ENCODE data around the gene MEMO1. TPM values are rescaled to one million over a fixed set of nuclear protein-coding genes. Genes with fewer than 3 reads are reported as not detected.
"Not testable (repeated sequence)": the region's sequence is repeated elsewhere in the genome, so short reads cannot be mapped to it uniquely, and the experiment has no call there.

The MEMO1 gene
- total and polyA plus RNA-seq, 2 donors: 39.9 to 62.0 TPM

GRCh38 chr2:31863015-31863656 is 147.7 kb downstream of the MEMO1 start:
- not testable (repeated sequence) for H3K4me3 ChIP-seq (ENCODE audit: low read length in 2 of 2); H3K9me3 ChIP-seq (ENCODE audit: control insufficient read depth in 2 of 2, insufficient read depth in 1 of 2, low read length in 1 of 2); DNase-seq (ENCODE audit: low read depth in 6 of 9, low spot score in 9 of 9); H3K4me1 ChIP-seq (ENCODE audit: control insufficient read depth in 2 of 2, insufficient read depth in 2 of 2, low read length in 2 of 2); H3K36me3 ChIP-seq (ENCODE audit: control insufficient read depth in 2 of 2, insufficient read depth in 2 of 2, low read length in 1 of 2); H3K27ac ChIP-seq (ENCODE audit: low read depth in 1 of 2, low read length in 1 of 2); H3K27me3 ChIP-seq (ENCODE audit: control insufficient read depth in 2 of 2, insufficient read depth in 1 of 2, low read length in 1 of 2)
- WGBS: 97% methylated on average over 9 of the region's 9 CpGs

GRCh38 chr2:31859959-31860358 is 150.8 kb downstream of the MEMO1 start:
- 97% methylated on average over 2 of the region's 2 CpGs for WGBS

GRCh38 chr2:31853521-31853920 is 157.3 kb downstream of the MEMO1 start:
- H3K9me3 ChIP-seq (ENCODE audit: control insufficient read depth in 2 of 2, insufficient read depth in 1 of 2, low read length in 1 of 2): no peaks in the 10 kb centered on the region
- H3K27ac ChIP-seq (ENCODE audit: low read depth in 1 of 2, low read length in 1 of 2): no peak overlapping the region
- peaks cover 0 to 2% of the 10 kb centered on the region in 2 donors for H3K36me3 ChIP-seq (ENCODE audit: control insufficient read depth in 2 of 2, insufficient read depth in 2 of 2, low read length in 1 of 2)
- H3K4me3 ChIP-seq (ENCODE audit: low read length in 2 of 2): no peak overlapping the region
- no peaks in the 10 kb centered on the region for H3K4me1 ChIP-seq (ENCODE audit: control insufficient read depth in 2 of 2, insufficient read depth in 2 of 2, low read length in 2 of 2)
- DNase-seq (ENCODE audit: low read depth in 6 of 9, low spot score in 9 of 9): no peak
- no peaks in the 10 kb centered on the region for H3K27me3 ChIP-seq (ENCODE audit: control insufficient read depth in 2 of 2, insufficient read depth in 1 of 2, low read length in 1 of 2)

More at GRCh38 chr2:31859959-31860358, 150.8 kb downstream of the MEMO1 start:
- H3K9me3 ChIP-seq (ENCODE audit: control insufficient read depth in 2 of 2, insufficient read depth in 1 of 2, low read length in 1 of 2): no peaks in the 10 kb centered on the region
- H3K36me3 ChIP-seq (ENCODE audit: control insufficient read depth in 2 of 2, insufficient read depth in 2 of 2, low read length in 1 of 2): no peaks in the 10 kb centered on the region
- no peak for DNase-seq (ENCODE audit: low read depth in 6 of 9, low spot score in 9 of 9)
- H3K27ac ChIP-seq (ENCODE audit: low read depth in 1 of 2, low read length in 1 of 2): no peak overlapping the region
- H3K4me1 ChIP-seq (ENCODE audit: control insufficient read depth in 2 of 2, insufficient read depth in 2 of 2, low read length in 2 of 2): no peaks in the 10 kb centered on the region
- no peaks in the 10 kb centered on the region for H3K27me3 ChIP-seq (ENCODE audit: control insufficient read depth in 2 of 2, insufficient read depth in 1 of 2, low read length in 1 of 2)
- no peak overlapping the region for H3K4me3 ChIP-seq (ENCODE audit: low read length in 2 of 2)

- not testable (repeated sequence) for H3K4me1 ChIP-seq (ENCODE audit: control insufficient read depth in 2 of 2, insufficient read depth in 2 of 2, low read length in 2 of 2); H3K27ac ChIP-seq (ENCODE audit: low read depth in 1 of 2, low read length in 1 of 2); H3K27me3 ChIP-seq (ENCODE audit: control insufficient read depth in 2 of 2, insufficient read depth in 1 of 2, low read length in 1 of 2); H3K36me3 ChIP-seq (ENCODE audit: control insufficient read depth in 2 of 2, insufficient read depth in 2 of 2, low read length in 1 of 2); H3K4me3 ChIP-seq (ENCODE audit: low read length in 2 of 2); DNase-seq (ENCODE audit: low read depth in 6 of 9, low spot score in 9 of 9); H3K9me3 ChIP-seq (ENCODE audit: control insufficient read depth in 2 of 2, insufficient read depth in 1 of 2, low read length in 1 of 2)
- 79% methylated on average over 4 of the region's 5 CpGs for WGBS
Observed at GRCh38 chr2:31842150-31842549, 168.7 kb downstream of the MEMO1 start.

GRCh38 chr2:31835450-31835849 is 175.4 kb downstream of the MEMO1 start:
- no peak for DNase-seq (ENCODE audit: low read depth in 6 of 9, low spot score in 9 of 9)
- Histone ChIP-seq H3K27me3 (ENCODE audit: control insufficient read depth in 2 of 2, insufficient read depth in 1 of 2, low read length in 1 of 2) (no peaks in the 10 kb centered on the region), H3K36me3 (ENCODE audit: control insufficient read depth in 2 of 2, insufficient read depth in 2 of 2, low read length in 1 of 2) (no peaks in the 10 kb centered on the region), H3K4me1 (ENCODE audit: control insufficient read depth in 2 of 2, insufficient read depth in 2 of 2, low read length in 2 of 2) (no peaks in the 10 kb centered on the region), H3K9me3 (ENCODE audit: control insufficient read depth in 2 of 2, insufficient read depth in 1 of 2, low read length in 1 of 2) (peaks cover 0 to under 1% of the 10 kb centered on the region in 2 donors), H3K27ac (ENCODE audit: low read depth in 1 of 2, low read length in 1 of 2) (no peak overlapping the region), H3K4me3 (ENCODE audit: low read length in 2 of 2) (no peak overlapping the region)
- 100% methylated on average over 1 of the region's 1 CpG for WGBS

- Histone ChIP-seq H3K4me3 (ENCODE audit: low read length in 2 of 2) (no peak overlapping the region), H3K27me3 (ENCODE audit: control insufficient read depth in 2 of 2, insufficient read depth in 1 of 2, low read length in 1 of 2) (no peaks in the 10 kb centered on the region), H3K27ac (ENCODE audit: low read depth in 1 of 2, low read length in 1 of 2) (no peak overlapping the region), H3K4me1 (ENCODE audit: control insufficient read depth in 2 of 2, insufficient read depth in 2 of 2, low read length in 2 of 2) (no peaks in the 10 kb centered on the region), H3K9me3 (ENCODE audit: control insufficient read depth in 2 of 2, insufficient read depth in 1 of 2, low read length in 1 of 2) (peaks cover 0 to 3% of the 10 kb centered on the region in 2 donors), H3K36me3 (ENCODE audit: control insufficient read depth in 2 of 2, insufficient read depth in 2 of 2, low read length in 1 of 2) (no peaks in the 10 kb centered on the region)
- WGBS: 95% methylated on average over 5 of the region's 5 CpGs
- DNase-seq (ENCODE audit: low read depth in 6 of 9, low spot score in 9 of 9): no peak
Observed at GRCh38 chr2:31832363-31832762, 178.4 kb downstream of the MEMO1 start.

GRCh38 chr2:31831585-31831984 is 179.2 kb downstream of the MEMO1 start:
- H3K4me1 ChIP-seq (ENCODE audit: control insufficient read depth in 2 of 2, insufficient read depth in 2 of 2, low read length in 2 of 2): no peaks in the 10 kb centered on the region
- DNase-seq (ENCODE audit: low read depth in 6 of 9, low spot score in 9 of 9): no peak
- 97% methylated on average over 2 of the region's 2 CpGs for WGBS
- H3K4me3 ChIP-seq (ENCODE audit: low read length in 2 of 2): no peak overlapping the region
- H3K27ac ChIP-seq (ENCODE audit: low read depth in 1 of 2, low read length in 1 of 2): no peak overlapping the region
- peaks cover 0 to 3% of the 10 kb centered on the region in 2 donors for H3K9me3 ChIP-seq (ENCODE audit: control insufficient read depth in 2 of 2, insufficient read depth in 1 of 2, low read length in 1 of 2)
- H3K27me3 ChIP-seq (ENCODE audit: control insufficient read depth in 2 of 2, insufficient read depth in 1 of 2, low read length in 1 of 2): no peaks in the 10 kb centered on the region
- H3K36me3 ChIP-seq (ENCODE audit: control insufficient read depth in 2 of 2, insufficient read depth in 2 of 2, low read length in 1 of 2): no peaks in the 10 kb centered on the region

GRCh38 chr2:31828891-31829290 is 181.9 kb downstream of the MEMO1 start:
- no peaks in the 10 kb centered on the region for H3K4me1 ChIP-seq (ENCODE audit: control insufficient read depth in 2 of 2, insufficient read depth in 2 of 2, low read length in 2 of 2)
- no peaks in the 10 kb centered on the region for H3K27me3 ChIP-seq (ENCODE audit: control insufficient read depth in 2 of 2, insufficient read depth in 1 of 2, low read length in 1 of 2)
- H3K36me3 ChIP-seq (ENCODE audit: control insufficient read depth in 2 of 2, insufficient read depth in 2 of 2, low read length in 1 of 2): no peaks in the 10 kb centered on the region
- WGBS: 85% methylated on average over 2 of the region's 2 CpGs
- H3K4me3 ChIP-seq (ENCODE audit: low read length in 2 of 2): no peak overlapping the region
- DNase-seq (ENCODE audit: low read depth in 6 of 9, low spot score in 9 of 9): no peak
- peaks cover 0 to 3% of the 10 kb centered on the region in 2 donors for H3K9me3 ChIP-seq (ENCODE audit: control insufficient read depth in 2 of 2, insufficient read depth in 1 of 2, low read length in 1 of 2)
- no peak overlapping the region for H3K27ac ChIP-seq (ENCODE audit: low read depth in 1 of 2, low read length in 1 of 2)

GRCh38 chr2:31823558-31823957 is 187.2 kb downstream of the MEMO1 start:
- 96% methylated on average over 11 of the region's 11 CpGs for WGBS
- H3K27ac ChIP-seq (ENCODE audit: low read depth in 1 of 2, low read length in 1 of 2): no peak overlapping the region
- no peak overlapping the region for H3K4me3 ChIP-seq (ENCODE audit: low read length in 2 of 2)
- H3K27me3 ChIP-seq (ENCODE audit: control insufficient read depth in 2 of 2, insufficient read depth in 1 of 2, low read length in 1 of 2): no peaks in the 10 kb centered on the region
- no peaks in the 10 kb centered on the region for H3K36me3 ChIP-seq (ENCODE audit: control insufficient read depth in 2 of 2, insufficient read depth in 2 of 2, low read length in 1 of 2)
- peaks cover 0 to 21% of the 10 kb centered on the region in 2 donors for H3K9me3 ChIP-seq (ENCODE audit: control insufficient read depth in 2 of 2, insufficient read depth in 1 of 2, low read length in 1 of 2)
- DNase-seq (ENCODE audit: low read depth in 6 of 9, low spot score in 9 of 9): no peak
- H3K4me1 ChIP-seq (ENCODE audit: control insufficient read depth in 2 of 2, insufficient read depth in 2 of 2, low read length in 2 of 2): no peaks in the 10 kb centered on the region
